PFSK-1 (cell line): Measurements from ENCODE around the gene CXorf51B.

Source experiments
- POLR2AphosphoS5 ChIP-seq: IDR thresholded peaks from 2 replicates; pipeline ENCODE4 v1.6.1; 2012; ENCODE audit warnings: low read depth, mild to moderate bottlenecking, control low read depth, low read length, moderate library complexity
- SIN3A ChIP-seq: IDR thresholded peaks from 2 replicates; pipeline ENCODE4 v1.6.1; 2012; ENCODE audit warnings: mild to moderate bottlenecking, low read length, moderate library complexity, borderline replicate concordance; ENCODE audit not compliant: insufficient read depth
- TAF1 ChIP-seq: IDR thresholded peaks from 2 replicates; pipeline ENCODE4 v1.6.1; 2012; ENCODE audit warnings: low read length, control low read depth, borderline replicate concordance; ENCODE audit not compliant: insufficient read depth

DNA sequence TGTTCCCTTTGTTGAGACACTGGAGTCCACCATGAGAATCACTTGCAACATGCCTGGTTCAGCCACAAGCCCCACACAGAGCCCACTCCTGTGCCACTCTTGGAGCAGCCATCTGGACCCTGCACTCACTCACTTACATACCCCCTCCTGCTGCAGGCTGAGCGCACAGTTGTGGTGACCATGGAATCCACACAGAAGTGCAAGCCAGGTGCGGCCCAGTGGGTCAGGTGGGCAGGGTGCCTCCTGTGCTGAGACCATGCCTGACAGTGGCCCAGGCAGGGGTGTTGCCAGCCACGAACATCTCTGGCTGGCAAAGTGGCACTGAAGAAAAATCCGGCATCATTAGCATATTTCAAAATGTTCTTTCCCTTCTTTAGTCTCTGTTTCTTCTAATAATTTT, 22.4 kb downstream of the CXorf51B start:
- no peak for TF ChIP-seq SIN3A
- TF ChIP-seq POLR2AphosphoS5: no peak
- no peak for TF ChIP-seq TAF1
